GM23248 (cell line): ENCODE measurements around the gene DLG2. TPM values are rescaled to one million over a fixed set of nuclear protein-coding genes. Genes with fewer than 3 reads are reported as not detected.
A peak's percentile ranks its signal among the peaks of the same experiment; 100 is the strongest.

Experiments
- DNase-seq: peaks from one replicate; pipeline ENCODE4 v3.0.0-alpha.2; 2015
- H2AFZ ChIP-seq: fragments of 200-600 bp; sonication (generic); 2 replicates; pipeline ENCODE4 v1.6.1; 2016; ENCODE audit warnings: antibody characterized with exemption
- H3F3A ChIP-seq: fragments of 200-600 bp; sonication (generic); 2 replicates; pipeline ENCODE4 v1.6.1; 2016; ENCODE audit warnings: mild to moderate bottlenecking, antibody characterized with exemption, mixed run types; ENCODE audit not compliant: insufficient read depth
- H3K27ac ChIP-seq: fragments of 200-600 bp; sonication (generic); 2 replicates; pipeline ENCODE4 v1.5.1; 2016; ENCODE audit warnings: mild to moderate bottlenecking
- H3K27me3 ChIP-seq: fragments of 200-600 bp; sonication (generic); replicated peaks from 2 replicates; pipeline ENCODE4 v1.6.1; 2016; ENCODE audit warnings: mild to moderate bottlenecking; ENCODE audit not compliant: insufficient read depth
- H3K36me3 ChIP-seq: fragments of 200-600 bp; sonication (generic); 2 replicates; pipeline ENCODE4 v1.6.1; 2016; ENCODE audit warnings: low read depth, mild to moderate bottlenecking
- H3K4me1 ChIP-seq: fragments of 200-600 bp; sonication (generic); 2 replicates; pipeline ENCODE4 v1.6.1; 2016; ENCODE audit warnings: mild to moderate bottlenecking; ENCODE audit not compliant: insufficient read depth
- H3K4me2 ChIP-seq: fragments of 200-600 bp; sonication (generic); one replicate; pipeline ENCODE4 v1.6.1; 2016; ENCODE audit warnings: mild to moderate bottlenecking; ENCODE audit not compliant: unreplicated experiment
- H3K4me3 ChIP-seq: fragments of 200-600 bp; sonication (generic); 2 replicates; pipeline ENCODE4 v1.5.1; 2016; ENCODE audit warnings: mild to moderate bottlenecking
- H3K79me2 ChIP-seq: fragments of 200-600 bp; sonication (generic); 2 replicates; pipeline ENCODE4 v1.6.1; 2016; ENCODE audit warnings: mild to moderate bottlenecking; ENCODE audit not compliant: insufficient read depth
- H3K9ac ChIP-seq: fragments of 200-600 bp; sonication (generic); 2 replicates; pipeline ENCODE4 v1.6.1; 2016; ENCODE audit warnings: mild to moderate bottlenecking
- H3K9me2 ChIP-seq: fragments of 200-600 bp; sonication (generic); 2 replicates; pipeline ENCODE4 v1.6.1; 2016; ENCODE audit warnings: mixed run types, mild to moderate bottlenecking, moderate library complexity; ENCODE audit not compliant: insufficient read depth
- H3K9me3 ChIP-seq: fragments of 200-600 bp; sonication (generic); one replicate; pipeline ENCODE4 v1.6.1; 2017; ENCODE audit warnings: low read depth
- H4K20me1 ChIP-seq: fragments of 200-600 bp; sonication (generic); 2 replicates; pipeline ENCODE4 v1.6.0; 2016; ENCODE audit not compliant: insufficient read depth
- EZH2 ChIP-seq: fragments of 200-600 bp; sonication (generic); IDR thresholded peaks from 2 replicates; pipeline ENCODE4 v1.6.1; 2018; ENCODE audit warnings: antibody characterized with exemption, mild to moderate bottlenecking; ENCODE audit not compliant: insufficient read depth, poor library complexity, severe bottlenecking
- EZH2phosphoT487 ChIP-seq: fragments of 200-600 bp; sonication (generic); IDR thresholded peaks from 2 replicates; pipeline ENCODE4 v1.6.1; 2018; ENCODE audit warnings: antibody characterized with exemption, moderate library complexity, mild to moderate bottlenecking, low read depth; ENCODE audit not compliant: insufficient read depth
- WGBS, 2 experiments: methylation state at CpG; one replicate each; pipeline ENCODE4 v1.1.6; 2015 to 2017; ENCODE audit warnings: low lambda C conversion rate in 2 of 2, low coverage in 1 of 2; ENCODE audit errors: missing lambda C conversion rate in 2 of 2; 5-methylcytosine and 5-hydroxymethylcytosine counted together
- in situ Hi-C: fragments of 300-500 bp; cut with MboI; formaldehyde crosslinking; loops from 2 replicates; pipeline ENCODE4 v1.15.0; 2020
- polyA plus RNA-seq: library from polyadenylated mRNA; unstranded; fragments of >200 nt; fragmentation: Nextera tagmentation; extraction: Ambion mirVana; gene quantifications from 2 replicates; pipeline ENCODE4 v1.2.1, GENCODE V29; 2016
- total RNA-seq: library from RNA; depleted of rRNA; stranded (reverse); fragments of >200 nt; shearing (Covaris generic); gene quantifications from 2 replicates; pipeline ENCODE4 v1.2.3, GENCODE V29; 2014

The DLG2 gene
- total and polyA plus RNA-seq, 2 experiments from 2014 or later: 1.1 to 1.7 TPM

DNA sequence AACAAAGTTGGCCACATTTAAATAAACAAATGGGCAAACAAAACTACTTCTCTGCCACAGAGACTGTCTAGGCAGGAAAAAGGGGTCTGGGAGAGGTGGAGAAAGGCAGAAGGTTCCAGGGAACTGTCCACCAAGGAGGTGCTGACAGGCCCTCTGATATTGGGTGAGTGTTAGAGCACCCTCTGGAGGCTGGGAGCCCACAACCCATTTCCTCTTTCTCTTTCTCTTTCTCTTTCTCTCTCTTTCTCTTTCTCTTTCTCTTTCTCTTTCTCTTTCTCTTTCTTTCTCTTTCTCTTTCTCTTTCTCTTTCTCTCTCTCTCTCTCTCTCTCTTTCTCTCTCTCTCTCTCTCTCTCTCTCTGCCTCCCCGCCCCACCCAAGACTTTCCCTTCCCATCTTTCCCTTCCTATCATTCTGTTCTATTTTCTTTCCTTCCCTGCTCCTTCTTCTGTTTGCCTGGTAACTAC lies 912.8 kb downstream of the DLG2 start:
- peak; percentile 60 for DNase-seq
- in situ Hi-C loops: no loop called here
- H3K9me3 ChIP-seq: no peaks in the 10 kb centered on the region
- no peaks in the 10 kb centered on the region for H3K79me2 ChIP-seq
- H3K27me3 ChIP-seq: peaks cover 2% of the 10 kb centered on the region; the same call in 1 of the 2 replicates
- 38 to 46% methylated on average over 1 of the region's 1 CpG for WGBS, 2 experiments
- H3K9me2 ChIP-seq: no peaks in the 10 kb centered on the region
- no peak overlapping the region for H3K4me3 ChIP-seq
- H3K9ac ChIP-seq: no peak overlapping the region
- no peak overlapping the region for H3K27ac ChIP-seq
- no peaks in the 10 kb centered on the region for H3K4me1 ChIP-seq
- H2AFZ ChIP-seq: no peak overlapping the region
- no peaks in the 10 kb centered on the region for H3F3A ChIP-seq
- H4K20me1 ChIP-seq: no peaks in the 10 kb centered on the region
- no peak overlapping the region for H3K4me2 ChIP-seq
- no peaks in the 10 kb centered on the region for H3K36me3 ChIP-seq
- TF ChIP-seq EZH2 (no peak), EZH2phosphoT487 (no peak)

DNA sequence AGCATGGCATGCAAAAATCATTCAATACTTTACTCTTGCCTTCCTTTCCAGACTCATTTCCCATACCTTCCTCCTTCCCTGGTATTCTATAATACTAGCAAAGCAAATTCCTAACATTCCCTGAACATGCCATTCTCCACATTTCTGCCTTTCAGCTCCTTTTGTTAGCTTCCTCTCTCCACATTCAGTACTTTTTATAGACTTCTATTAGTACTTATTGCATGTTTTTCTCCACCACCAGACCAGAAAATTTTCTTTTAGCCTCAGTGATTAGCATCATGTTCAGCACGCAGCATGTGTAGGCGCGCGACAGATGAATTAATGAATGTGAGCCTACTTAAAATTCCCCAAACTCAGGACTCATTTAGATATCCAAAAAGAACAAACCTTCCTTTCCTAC lies 935.3 kb downstream of the DLG2 start:
- no peaks in the 10 kb centered on the region for H3K27me3 ChIP-seq
- no peak overlapping the region for H3K4me2 ChIP-seq
- no peaks in the 10 kb centered on the region for H3K4me1 ChIP-seq
- H3K27ac ChIP-seq: no peak overlapping the region
- 52 to 54% methylated on average over 4 of the region's 4 CpGs for whole genome bisulfite sequencing, 2 experiments
- no peaks in the 10 kb centered on the region for H3F3A ChIP-seq
- in situ Hi-C loops: no loop called here
- no peak for TF ChIP-seq EZH2
- no peak for TF ChIP-seq EZH2phosphoT487
- no peak for DNase-seq
- H3K9me2 ChIP-seq: no peaks in the 10 kb centered on the region
- H3K36me3 ChIP-seq: no peaks in the 10 kb centered on the region
- H2AFZ ChIP-seq: no peak overlapping the region
- H3K9me3 ChIP-seq: no peaks in the 10 kb centered on the region
- no peaks in the 10 kb centered on the region for H3K79me2 ChIP-seq
- H4K20me1 ChIP-seq: no peaks in the 10 kb centered on the region
- no peak overlapping the region for H3K4me3 ChIP-seq
- no peak overlapping the region for H3K9ac ChIP-seq

DNA sequence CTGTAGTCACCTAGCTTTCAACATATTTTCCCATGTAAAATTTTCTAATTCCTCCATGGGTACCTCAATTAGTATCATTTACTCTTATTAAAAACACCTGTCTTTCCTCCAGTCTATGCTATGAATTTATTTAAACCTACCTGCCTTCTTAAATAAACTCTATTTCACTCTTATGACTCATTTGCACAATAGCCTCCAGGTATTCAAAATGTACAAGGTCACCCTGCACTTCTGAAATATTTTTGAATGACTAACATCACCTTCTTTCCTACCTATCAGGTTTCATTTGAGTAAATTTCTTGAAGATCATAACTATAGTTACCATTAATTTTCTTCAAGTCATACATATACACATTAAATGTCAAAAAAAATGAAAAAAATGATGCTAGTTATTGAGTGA lies 939.7 kb downstream of the DLG2 start:
- no peaks in the 10 kb centered on the region for H3K4me1 ChIP-seq
- H3K4me2 ChIP-seq: no peak overlapping the region
- H3F3A ChIP-seq: no peaks in the 10 kb centered on the region
- no peak overlapping the region for H3K9ac ChIP-seq
- no peaks in the 10 kb centered on the region for H4K20me1 ChIP-seq
- DNase-seq: no peak
- H2AFZ ChIP-seq: no peak overlapping the region
- H3K79me2 ChIP-seq: no peaks in the 10 kb centered on the region
- H3K27me3 ChIP-seq: no peaks in the 10 kb centered on the region
- H3K9me3 ChIP-seq: no peaks in the 10 kb centered on the region
- no peaks in the 10 kb centered on the region for H3K36me3 ChIP-seq
- H3K9me2 ChIP-seq: no peaks in the 10 kb centered on the region
- no peak for TF ChIP-seq EZH2phosphoT487
- no peak for TF ChIP-seq EZH2
- in situ Hi-C loops: no loop called here
- H3K27ac ChIP-seq: no peak overlapping the region
- H3K4me3 ChIP-seq: no peak overlapping the region

DNA sequence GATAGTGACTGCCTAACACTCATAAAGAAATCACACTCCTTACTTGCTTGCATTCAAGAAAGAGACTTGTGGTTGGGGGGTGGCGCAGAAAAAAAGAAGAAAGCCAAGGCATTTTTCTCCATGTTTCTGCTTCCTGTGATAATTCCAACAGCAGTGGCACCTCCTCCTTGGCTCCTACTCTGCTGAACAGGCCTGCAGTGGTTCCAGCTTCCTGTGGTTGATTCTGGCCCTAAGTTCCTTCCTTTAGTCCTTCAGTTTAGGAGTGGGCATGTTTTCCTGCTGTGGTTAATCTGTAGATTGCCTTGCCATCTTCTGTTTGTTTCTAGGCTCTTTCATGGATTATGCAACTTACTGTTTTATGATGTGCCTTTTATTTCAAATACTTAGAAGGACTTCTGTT lies 940.4 kb downstream of the DLG2 start:
- Histone ChIP-seq H3K9me3 (no peaks in the 10 kb centered on the region), H3K27ac (no peak overlapping the region), H2AFZ (no peak overlapping the region), H3K79me2 (no peaks in the 10 kb centered on the region), H3K4me1 (no peaks in the 10 kb centered on the region), H3K4me3 (no peak overlapping the region), H3K36me3 (no peaks in the 10 kb centered on the region), H3K9ac (no peak overlapping the region), H3F3A (no peaks in the 10 kb centered on the region), H3K4me2 (no peak overlapping the region), H3K9me2 (no peaks in the 10 kb centered on the region), H3K27me3 (no peaks in the 10 kb centered on the region), H4K20me1 (no peaks in the 10 kb centered on the region)
- no peak for TF ChIP-seq EZH2phosphoT487
- TF ChIP-seq EZH2: no peak
- WGBS, 2 experiments: 80 to 86% methylated on average over 1 of the region's 1 CpG
- DNase-seq: no peak
- in situ Hi-C loops: no loop called here

DNA sequence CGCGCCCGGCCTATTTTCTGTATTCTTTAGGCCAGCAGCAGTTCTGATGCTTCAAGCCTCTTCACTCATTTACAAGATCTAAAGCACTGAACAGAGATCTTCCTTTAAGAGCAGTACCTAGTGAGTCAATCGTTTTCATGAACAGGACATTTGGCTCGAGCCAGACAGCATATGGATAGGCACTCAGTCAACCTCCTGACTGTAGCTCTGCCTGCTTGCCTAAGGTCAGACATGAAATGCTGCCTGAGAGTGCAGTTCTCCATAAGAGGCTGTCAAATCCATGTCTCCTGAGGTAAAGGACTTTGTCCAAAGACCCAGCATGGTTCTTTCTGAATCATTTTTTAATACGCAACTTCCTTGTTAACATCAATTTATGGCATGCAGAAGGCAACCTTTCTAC lies 941.2 kb downstream of the DLG2 start:
- DNase-seq: no peak
- Histone ChIP-seq H3K9ac (no peak overlapping the region), H3K36me3 (no peaks in the 10 kb centered on the region), H3K27me3 (no peaks in the 10 kb centered on the region), H3K79me2 (no peaks in the 10 kb centered on the region), H3F3A (no peaks in the 10 kb centered on the region), H3K4me3 (no peak overlapping the region), H3K4me2 (no peak overlapping the region), H2AFZ (no peak overlapping the region), H3K9me2 (no peaks in the 10 kb centered on the region), H4K20me1 (no peaks in the 10 kb centered on the region), H3K27ac (no peak overlapping the region), H3K9me3 (no peaks in the 10 kb centered on the region), H3K4me1 (no peaks in the 10 kb centered on the region)
- in situ Hi-C loops: no loop called here
- TF ChIP-seq EZH2 (no peak), EZH2phosphoT487 (no peak)
- WGBS, 2 experiments: 71 to 75% methylated on average over 6 of the region's 6 CpGs
